Astrocyte (in vitro differentiated cells and primary cell): ENCODE measurements around the gene TNP2. TPM values are rescaled to one million over a fixed set of nuclear protein-coding genes. Genes with fewer than 3 reads are reported as not detected.

ENCODE experiments used
- DNase-seq: peaks from one replicate; pipeline ENCODE4 v3.0.0-alpha.2; 2010; ENCODE audit warnings: low read depth
- FAIRE-seq: peaks from 2 replicates; lab custom pipeline; 2011; peaks lifted over from hg19 to GRCh38; lab: Jason Lieb, UNC
- H2AFZ ChIP-seq: 2 replicates; pipeline ENCODE4 v1.6.0; 2012; ENCODE audit warnings: low read depth, low read length, inconsistent platforms
- H3K27ac ChIP-seq: 2 replicates; pipeline ENCODE4 v1.5.1; 2011; ENCODE audit warnings: low read depth, low read length, inconsistent platforms
- H3K27me3 ChIP-seq: 2 replicates; pipeline ENCODE4 v1.6.0; 2011; ENCODE audit warnings: low read length, inconsistent platforms; ENCODE audit not compliant: insufficient read depth
- H3K36me3 ChIP-seq: 2 replicates; pipeline ENCODE4 v1.5.1; 2011; ENCODE audit warnings: low read length, inconsistent platforms; ENCODE audit not compliant: insufficient read depth
- H3K4me1 ChIP-seq: 2 replicates; pipeline ENCODE4 v1.5.1; 2011; ENCODE audit warnings: low read length, inconsistent platforms; ENCODE audit not compliant: insufficient read depth
- H3K4me2 ChIP-seq: 2 replicates; pipeline ENCODE4 v1.6.0; 2012; ENCODE audit warnings: low read length, inconsistent platforms
- H3K4me3 ChIP-seq: 2 replicates; pipeline ENCODE4 v1.5.1; 2011; ENCODE audit warnings: low read depth, mild to moderate bottlenecking, low read length, inconsistent platforms; ENCODE audit not compliant: insufficient read depth
- H3K79me2 ChIP-seq: 2 replicates; pipeline ENCODE4 v1.6.0; 2012; ENCODE audit warnings: mild to moderate bottlenecking, low read length, inconsistent platforms; ENCODE audit not compliant: insufficient read depth
- H3K9ac ChIP-seq: 2 replicates; pipeline ENCODE4 v1.6.0; 2012; ENCODE audit warnings: mild to moderate bottlenecking, low read length, inconsistent platforms
- H3K9me3 ChIP-seq: 2 replicates; pipeline ENCODE4 v1.5.1; 2012; ENCODE audit warnings: low read depth, mild to moderate bottlenecking, low read length, inconsistent platforms; ENCODE audit not compliant: insufficient read depth
- H4K20me1 ChIP-seq: 2 replicates; pipeline ENCODE4 v1.6.0; 2012; ENCODE audit warnings: low read length, inconsistent platforms; ENCODE audit not compliant: insufficient read depth
- H3K27ac Mint-ChIP-seq: one replicate; pipeline ENCODE4 v1.8.0; 2021; ENCODE audit warnings: mild to moderate bottlenecking, mixed read lengths; ENCODE audit not compliant: unreplicated experiment
- H3K27me3 Mint-ChIP-seq: one replicate; pipeline ENCODE4 v1.8.0; 2021; ENCODE audit warnings: low read depth, mixed read lengths; ENCODE audit not compliant: unreplicated experiment
- H3K36me3 Mint-ChIP-seq: one replicate; pipeline ENCODE4 v1.8.0; 2021; ENCODE audit warnings: low read depth, mixed read lengths; ENCODE audit not compliant: unreplicated experiment
- H3K4me1 Mint-ChIP-seq: one replicate; pipeline ENCODE4 v1.8.0; 2021; ENCODE audit warnings: low read depth, mixed read lengths; ENCODE audit not compliant: unreplicated experiment
- H3K4me3 Mint-ChIP-seq: one replicate; pipeline ENCODE4 v1.8.0; 2021; ENCODE audit warnings: mild to moderate bottlenecking, moderate library complexity, mixed read lengths; ENCODE audit not compliant: unreplicated experiment
- H3K9me3 Mint-ChIP-seq: one replicate; pipeline ENCODE4 v1.8.0; 2021; ENCODE audit warnings: mild to moderate bottlenecking, mixed read lengths; ENCODE audit not compliant: unreplicated experiment
- CTCF ChIP-seq: IDR thresholded peaks from 2 replicates; pipeline ENCODE4 v1.5.1; 2011; ENCODE audit warnings: low read depth, mild to moderate bottlenecking, inconsistent platforms, low read length, moderate library complexity; ENCODE audit not compliant: insufficient read depth
- EZH2 ChIP-seq: IDR thresholded peaks from 2 replicates; pipeline ENCODE4 v1.6.1; 2012; ENCODE audit warnings: mild to moderate bottlenecking, low read length, inconsistent platforms; ENCODE audit not compliant: insufficient read depth
- total RNA-seq: library from RNA; stranded (reverse); gene quantifications from 2 replicates; pipeline ENCODE4 v1.2.1, GENCODE V29; 2021

Gene TNP2
- total RNA-seq, 1 donor from 2014 or later: not detected

GRCh38 chr16:11253995-11254912 lies 14.9 kb downstream of the TNP2 start:
- peaks cover 40% of the 10 kb centered on the region for H3K4me1 ChIP-seq
- Mint-ChIP-seq H3K9me3 (no peaks in the 10 kb centered on the region), H3K4me1 (peaks cover 25% of the 10 kb centered on the region), H3K27me3 (peaks cover 6% of the 10 kb centered on the region), H3K27ac (no peak overlapping the region), H3K36me3 (peaks cover 2% of the 10 kb centered on the region), H3K4me3 (peak overlapping the region; percentile 86)
- H3K4me3 ChIP-seq: peak overlapping the region; percentile 62
- H4K20me1 ChIP-seq: peaks cover 47% of the 10 kb centered on the region
- H3K9me3 ChIP-seq: no peaks in the 10 kb centered on the region
- TF ChIP-seq EZH2: no peak
- H3K27me3 ChIP-seq: no peaks in the 10 kb centered on the region
- no peak for FAIRE-seq
- H2AFZ ChIP-seq: no peak overlapping the region
- DNase-seq: no peak
- no peaks in the 10 kb centered on the region for H3K36me3 ChIP-seq
- H3K79me2 ChIP-seq: peaks cover 29% of the 10 kb centered on the region
- no peak overlapping the region for H3K27ac ChIP-seq
- peak overlapping the region; percentile 89 for H3K4me2 ChIP-seq
- H3K9ac ChIP-seq: peak overlapping the region; percentile 95

- Histone ChIP-seq H3K4me3 (peak overlapping the region; percentile 62), H3K36me3 (no peaks in the 10 kb centered on the region), H3K4me1 (peaks cover 40% of the 10 kb centered on the region), H2AFZ (no peak overlapping the region), H3K79me2 (peaks cover 29% of the 10 kb centered on the region), H4K20me1 (peaks cover 47% of the 10 kb centered on the region), H3K4me2 (peak overlapping the region; percentile 89), H3K9ac (peak overlapping the region; percentile 43), H3K27ac (peak overlapping the region; percentile 25), H3K9me3 (no peaks in the 10 kb centered on the region), H3K27me3 (no peaks in the 10 kb centered on the region)
- H3K27ac Mint-ChIP-seq: no peak overlapping the region
- no peaks in the 10 kb centered on the region for H3K9me3 Mint-ChIP-seq
- TF ChIP-seq CTCF (no peak), EZH2 (no peak)
- peaks cover 25% of the 10 kb centered on the region for H3K4me1 Mint-ChIP-seq
- DNase-seq (peak; percentile 56), FAIRE-seq (no peak)
- peaks cover 2% of the 10 kb centered on the region for H3K36me3 Mint-ChIP-seq
- H3K4me3 Mint-ChIP-seq: peak overlapping the region; percentile 86
- peaks cover 2% of the 10 kb centered on the region for H3K27me3 Mint-ChIP-seq
Measured at GRCh38 chr16:11253009-11253994, 15.8 kb downstream of the TNP2 start.

GRCh38 chr16:11252482-11252931 lies 16.6 kb downstream of the TNP2 start:
- H3K27me3 Mint-ChIP-seq: no peaks in the 10 kb centered on the region
- Histone ChIP-seq H3K4me3 (peak overlapping the region; percentile 40), H2AFZ (no peak overlapping the region), H3K27ac (peak overlapping the region; percentile 3), H3K36me3 (no peaks in the 10 kb centered on the region), H3K9me3 (no peaks in the 10 kb centered on the region), H3K4me1 (peaks cover 40% of the 10 kb centered on the region), H3K9ac (peak overlapping the region; percentile 33), H3K27me3 (no peaks in the 10 kb centered on the region), H4K20me1 (peaks cover 47% of the 10 kb centered on the region), H3K79me2 (peaks cover 29% of the 10 kb centered on the region), H3K4me2 (peak overlapping the region; percentile 89)
- DNase-seq: no peak
- peaks cover 20% of the 10 kb centered on the region for H3K4me1 Mint-ChIP-seq
- H3K4me3 Mint-ChIP-seq: peak overlapping the region; percentile 86
- FAIRE-seq: no peak
- H3K27ac Mint-ChIP-seq: no peak overlapping the region
- no peaks in the 10 kb centered on the region for H3K9me3 Mint-ChIP-seq
- peaks cover 2% of the 10 kb centered on the region for H3K36me3 Mint-ChIP-seq
- no peak for TF ChIP-seq CTCF
- no peak for TF ChIP-seq EZH2
